ENCODE results near the gene ANKHD1. TPM values are rescaled to one million over a fixed set of nuclear protein-coding genes. Genes with fewer than 3 reads are reported as not detected.

The ANKHD1 gene
- total RNA-seq, 2 experiments from 2014 or later, result 86.7 to 89.6 TPM

- peaks cover 70% of the 10 kb centered on the region for H3K4me1 Mint-ChIP-seq
- no peaks in the 10 kb centered on the region for H3K9me3 Mint-ChIP-seq
- no peak for DNase-seq
- H3K27me3 Mint-ChIP-seq, result no peaks in the 10 kb centered on the region
- peak overlapping the region; percentile 93 for H3K27ac Mint-ChIP-seq
- H3K4me3 Mint-ChIP-seq, result peak overlapping the region; percentile 84
- peaks cover 65% of the 10 kb centered on the region for H3K36me3 Mint-ChIP-seq
Measured at GRCh38 chr5:140554454-140554853, 152.8 kb downstream of the ANKHD1 start.

GRCh38 chr5:140555747-140556312 lies 154.2 kb downstream of the ANKHD1 start:
- peak overlapping the region; percentile 84 for H3K4me3 Mint-ChIP-seq

GRCh38 chr5:140556438-140556837 lies 154.8 kb downstream of the ANKHD1 start:
- Mint-ChIP-seq H3K9me3 (no peaks in the 10 kb centered on the region), H3K4me3 (peak overlapping the region; percentile 84), H3K36me3 (peaks cover 49% of the 10 kb centered on the region), H3K27me3 (no peaks in the 10 kb centered on the region), H3K4me1 (peaks cover 53% of the 10 kb centered on the region), H3K27ac (peak overlapping the region; percentile 93)
- no peak for DNase-seq

More at GRCh38 chr5:140555747-140556312, 154.2 kb downstream of the ANKHD1 start:
- H3K27me3 Mint-ChIP-seq, result no peaks in the 10 kb centered on the region
- H3K36me3 Mint-ChIP-seq, result peaks cover 53% of the 10 kb centered on the region
- H3K27ac Mint-ChIP-seq, result peak overlapping the region; percentile 93
- no peak for DNase-seq
- no peaks in the 10 kb centered on the region for H3K9me3 Mint-ChIP-seq
- peaks cover 60% of the 10 kb centered on the region for H3K4me1 Mint-ChIP-seq

- Mint-ChIP-seq H3K36me3 (peaks cover 40% of the 10 kb centered on the region), H3K27me3 (no peaks in the 10 kb centered on the region), H3K27ac (peak within 1 kb of the TSS; percentile 93), H3K9me3 (no peaks in the 10 kb centered on the region), H3K4me1 (peaks cover 46% of the 10 kb centered on the region), H3K4me3 (peak within 1 kb of the TSS; percentile 84)
- DNase-seq, result peak; percentile 90
Measured at GRCh38 chr5:140557136-140557805, 155.6 kb downstream of the ANKHD1 start, which contains the start of gene SRA1. Gene SRA1, minus strand, starts transcription at chr5:140557473. Its CDS starts 21 bp downstream, at chr5:140557452.

GRCh38 chr5:140557965-140558364 lies 156.3 kb downstream of the ANKHD1 start:
- Mint-ChIP-seq H3K9me3 (no peaks in the 10 kb centered on the region), H3K4me1 (peaks cover 46% of the 10 kb centered on the region), H3K27me3 (no peaks in the 10 kb centered on the region), H3K4me3 (peak overlapping the region; percentile 84), H3K36me3 (peaks cover 37% of the 10 kb centered on the region), H3K27ac (peak overlapping the region; percentile 93)
- DNase-seq, result no peak

DNA sequence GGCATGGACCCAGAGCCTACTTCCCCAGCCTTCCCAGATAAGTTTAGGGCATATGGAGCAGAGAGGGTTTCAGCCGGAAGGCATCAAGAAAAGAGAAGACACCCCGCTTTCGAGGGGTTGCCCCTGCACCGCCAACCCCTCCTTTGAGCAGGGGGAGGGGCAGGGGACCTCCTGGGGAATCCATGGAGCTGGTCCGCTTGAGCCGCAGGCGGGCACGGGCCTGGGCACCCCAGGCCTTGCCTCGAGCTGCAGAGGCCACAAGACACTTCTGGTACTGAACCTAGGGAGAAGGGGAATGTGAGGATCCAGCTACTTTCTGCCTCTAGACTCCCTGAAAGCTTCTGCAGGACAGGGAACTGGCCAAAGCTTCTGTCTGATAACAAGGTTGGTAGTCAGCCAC lies 156.9 kb downstream of the ANKHD1 start:
- Mint-ChIP-seq H3K4me3 (no peak overlapping the region), H3K4me1 (peaks cover 44% of the 10 kb centered on the region), H3K27me3 (no peaks in the 10 kb centered on the region), H3K36me3 (peaks cover 31% of the 10 kb centered on the region), H3K27ac (peak overlapping the region; percentile 93), H3K9me3 (no peaks in the 10 kb centered on the region)
- no peak for DNase-seq

GRCh38 chr5:140560227-140560626 lies 158.6 kb downstream of the ANKHD1 start:
- Mint-ChIP-seq H3K9me3 (no peaks in the 10 kb centered on the region), H3K27me3 (no peaks in the 10 kb centered on the region), H3K27ac (no peak overlapping the region), H3K4me1 (peaks cover 35% of the 10 kb centered on the region), H3K36me3 (peaks cover 24% of the 10 kb centered on the region), H3K4me3 (no peak overlapping the region)
- DNase-seq, result no peak

DNA sequence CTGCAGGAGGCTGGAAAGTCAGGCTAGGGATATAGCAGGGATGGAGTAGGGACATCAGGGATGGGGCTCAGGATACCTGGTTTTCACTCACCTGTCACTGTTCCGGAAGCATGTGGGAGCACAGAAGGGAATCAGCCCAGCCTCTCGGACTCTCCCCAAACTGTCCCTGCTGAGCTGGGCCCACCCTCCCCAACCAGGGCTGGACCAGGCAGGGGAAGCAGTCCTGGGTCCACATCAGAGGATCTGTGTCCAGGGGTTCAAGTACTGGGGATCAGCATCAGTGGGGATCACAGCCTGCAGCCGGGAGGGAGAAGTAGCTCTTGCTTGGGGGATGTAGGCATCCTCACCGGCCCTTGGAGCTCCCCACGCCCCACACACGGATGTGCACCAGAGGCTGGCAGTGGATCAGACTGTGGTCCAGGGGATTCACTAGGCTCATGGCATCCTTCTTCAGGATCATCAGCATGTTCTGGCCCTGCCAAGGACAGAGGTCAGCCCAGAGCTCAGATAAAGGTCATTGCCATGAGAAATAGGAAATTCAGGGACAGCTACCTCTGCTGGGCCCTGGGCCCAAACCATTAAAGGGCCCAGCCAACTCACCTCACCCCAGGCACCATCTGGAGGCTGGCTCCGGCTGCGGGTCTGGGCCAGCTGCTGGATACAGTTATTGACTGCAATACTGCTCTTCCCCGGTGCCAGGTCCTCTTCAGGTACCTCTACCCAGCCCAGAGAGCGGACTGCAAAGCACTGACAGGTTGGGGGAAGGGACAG lies 160.3 kb downstream of the ANKHD1 start:
- Mint-ChIP-seq H3K36me3 (peaks cover 16% of the 10 kb centered on the region), H3K4me3 (no peak overlapping the region), H3K9me3 (no peaks in the 10 kb centered on the region), H3K27ac (no peak overlapping the region), H3K27me3 (no peaks in the 10 kb centered on the region), H3K4me1 (peaks cover 33% of the 10 kb centered on the region)
- DNase-seq, result no peak

- Mint-ChIP-seq H3K4me1 (peaks cover 35% of the 10 kb centered on the region), H3K4me3 (peak overlapping the region; percentile 95), H3K36me3 (peaks cover 26% of the 10 kb centered on the region)
Measured at GRCh38 chr5:140563596-140563995, 162.0 kb downstream of the ANKHD1 start.

GRCh38 chr5:140564196-140565023 lies 162.8 kb downstream of the ANKHD1 start, which contains the start of the genes APBB3 and SLC35A4:
Gene APBB3, minus strand, starts transcription at chr5:140564598. Its CDS starts 353 bp downstream, at chr5:140564245.
Gene SLC35A4, plus strand, starts transcription at chr5:140564828. Its CDS starts 2,342 bp downstream, at chr5:140567170.
- Mint-ChIP-seq H3K9me3 (no peaks in the 10 kb centered on the region), H3K27ac (peak within 1 kb of the TSS; percentile 99), H3K36me3 (peaks cover 28% of the 10 kb centered on the region), H3K4me3 (peak within 1 kb of the TSS; percentile 95), H3K4me1 (peaks cover 43% of the 10 kb centered on the region), H3K27me3 (no peaks in the 10 kb centered on the region)
- peak; percentile 95 for DNase-seq

More at GRCh38 chr5:140563596-140563995, 162.0 kb downstream of the ANKHD1 start:
- Mint-ChIP-seq H3K27ac (peak overlapping the region; percentile 85), H3K9me3 (no peaks in the 10 kb centered on the region), H3K27me3 (no peaks in the 10 kb centered on the region)
- no peak for DNase-seq

- no peak for DNase-seq
- Mint-ChIP-seq H3K27ac (peak overlapping the region; percentile 99), H3K36me3 (peaks cover 28% of the 10 kb centered on the region), H3K4me1 (peaks cover 45% of the 10 kb centered on the region), H3K4me3 (peak overlapping the region; percentile 95), H3K9me3 (no peaks in the 10 kb centered on the region), H3K27me3 (no peaks in the 10 kb centered on the region)
Measured at GRCh38 chr5:140565024-140565779, 163.6 kb downstream of the ANKHD1 start.

- H3K4me1 Mint-ChIP-seq, result peaks cover 46% of the 10 kb centered on the region
- H3K4me3 Mint-ChIP-seq, result peak overlapping the region; percentile 95
- H3K27ac Mint-ChIP-seq, result peak overlapping the region; percentile 99
- H3K36me3 Mint-ChIP-seq, result peaks cover 28% of the 10 kb centered on the region
- DNase-seq, result no peak
- H3K27me3 Mint-ChIP-seq, result no peaks in the 10 kb centered on the region
- H3K9me3 Mint-ChIP-seq, result no peaks in the 10 kb centered on the region
Measured at GRCh38 chr5:140565780-140566095, 164.1 kb downstream of the ANKHD1 start.

GRCh38 chr5:140566665-140567064 lies 165.0 kb downstream of the ANKHD1 start:
- no peaks in the 10 kb centered on the region for H3K9me3 Mint-ChIP-seq
- H3K4me1 Mint-ChIP-seq, result peaks cover 46% of the 10 kb centered on the region
- no peak for DNase-seq
- H3K36me3 Mint-ChIP-seq, result peaks cover 28% of the 10 kb centered on the region
- H3K27me3 Mint-ChIP-seq, result no peaks in the 10 kb centered on the region
- peak overlapping the region; percentile 43 for H3K27ac Mint-ChIP-seq
- no peak overlapping the region for H3K4me3 Mint-ChIP-seq
